ENCODE measurements around the gene LTB4R2. TPM values are rescaled to one million over a fixed set of nuclear protein-coding genes. Genes with fewer than 3 reads are reported as not detected.

Gene LTB4R2
- total and polyA plus RNA-seq, 2 donors (not counting 3 experiments of a cell fraction or from before 2014, with no cell fraction given) = 5.5 to 13.1 TPM

GRCh38 chr14:24280797-24281460 lies 29.0 kb upstream of the LTB4R2 start:
- no peak for TF ChIP-seq POLR2AphosphoS5 (IDR thresholded peaks at IDR 0.05; ENCODE audit: insufficient read depth, low read depth, low read length)
- no peak for TF ChIP-seq CTCF (IDR thresholded peaks at IDR 0.05; ENCODE audit: extremely low read depth in 1 of 2, insufficient read depth in 1 of 2, low read depth in 1 of 2, low read length in 2 of 2)
- TF ChIP-seq EZH2 (IDR thresholded peaks at IDR 0.05; ENCODE audit: borderline replicate concordance, low read depth, low read length, severe bottlenecking) = no peak
- no peak for TF ChIP-seq MAX (IDR thresholded peaks at IDR 0.05; ENCODE audit: insufficient read depth, insufficient read length)
- TF ChIP-seq POLR2A (IDR thresholded peaks at IDR 0.05; ENCODE audit: low read depth, low read length) = no peak
- no peak for TF ChIP-seq MYC (IDR thresholded peaks at IDR 0.05; ENCODE audit: low read depth, low read length)
- TF ChIP-seq GATA2 (IDR thresholded peaks at IDR 0.05; ENCODE audit: insufficient read depth, insufficient read length, low read depth, low read length) = no peak
- no peak for TF ChIP-seq FOS (IDR thresholded peaks at IDR 0.05; ENCODE audit: borderline replicate concordance, insufficient read depth, low read length)
- TF ChIP-seq JUN (IDR thresholded peaks at IDR 0.05; ENCODE audit: borderline replicate concordance, insufficient read depth, insufficient read length, low read depth) = no peak
- Histone ChIP-seq H2AFZ (ENCODE audit: low read depth, low read length) (no peak overlapping the region), H3K4me1 (ENCODE audit: control insufficient read depth, extremely low read depth, insufficient read depth, low read length) (no peaks in the 10 kb centered on the region), H3K27ac (ENCODE audit: insufficient read depth, low read depth, low read length) (no peak overlapping the region), H3K4me3 (replicated peaks in 1 of 3; ENCODE audit: insufficient read depth in 1 of 3, low read depth in 1 of 3, low read length in 3 of 3) (no peak overlapping the region), H3K79me2 (ENCODE audit: control insufficient read depth, insufficient read depth, low read length) (no peaks in the 10 kb centered on the region), H3K9me1 (replicated peaks; ENCODE audit: control insufficient read depth, extremely low read depth, insufficient read depth, low read length) (no peaks in the 10 kb centered on the region), H3K9ac (replicated peaks; ENCODE audit: extremely low read depth, insufficient read depth, low read length) (no peak overlapping the region), H3K36me3 (ENCODE audit: control insufficient read depth in 2 of 2, extremely low read depth in 1 of 2, insufficient read depth in 2 of 2, low read length in 2 of 2) (no peaks in the 10 kb centered on the region), H3K9me3 (replicated peaks; ENCODE audit: control insufficient read depth, insufficient read depth, low read length) (no peaks in the 10 kb centered on the region), H4K20me1 (replicated peaks; ENCODE audit: control insufficient read depth, extremely low read depth, insufficient read depth, low read length) (no peaks in the 10 kb centered on the region), H3K27me3 (ENCODE audit: control insufficient read depth in 2 of 2, insufficient read depth in 2 of 2, low read length in 2 of 2) (no peaks in the 10 kb centered on the region), H3K4me2 (ENCODE audit: insufficient read depth, low read length) (no peak overlapping the region)
- no peak for FAIRE-seq
- CTCF ChIA-PET = interaction anchor here (1.1 to 4.0 kb wide), 5 partner anchors 14 to 65 kb away, joined by 3 to 27 read pairs (median 5); partner anchors contain the start of genes MDP1 and TINF2
- POLR2A ChIA-PET = interaction anchor here (1.0 kb wide), 1 partner anchor 9 kb away, joined by 4 read pairs; the partner anchor contains the start of gene RABGGTA
- intact Hi-C loops (cut with micrococcal nuclease) = no loop called here
- DNase-seq (ENCODE audit: low read depth, low spot score) = no peak
- dilution Hi-C loops (cut with MboI; ENCODE audit: extremely low pct_ligation_motif_present, low sequenced_read_pairs) = no loop called here
- no TSS peak for BruUV-seq (replicated peaks)

All from endothelial cell of umbilical vein (primary cell).